SKM-1 (cell line): ENCODE data around the gene PTCSC3.

Source experiments
- DNase-seq: peaks from one replicate; lab custom pipeline; 2025; ENCODE audit not compliant: unreplicated experiment; lab: John Stamatoyannopoulos, UW

Gene PTCSC3

GRCh38 chr14:36176524-36176923 lies at the start of gene PTCSC3:
Gene PTCSC3 (minus strand): TSS chr14:36176722.
- DNase-seq = no peak

GRCh38 chr14:36226164-36226563 lies 49.6 kb upstream of the PTCSC3 start:
- DNase-seq = no peak

GRCh38 chr14:36224176-36224575 lies 47.7 kb upstream of the PTCSC3 start:
- no peak for DNase-seq

- no peak for DNase-seq
These were observed 47.0 kb upstream of the PTCSC3 start for GRCh38 chr14:36223558-36223957.

GRCh38 chr14:36222952-36223468 lies 46.5 kb upstream of the PTCSC3 start:
- no peak for DNase-seq

- no peak for DNase-seq
These were observed 45.8 kb upstream of the PTCSC3 start for GRCh38 chr14:36222337-36222736.

GRCh38 chr14:36221112-36221511 lies 44.6 kb upstream of the PTCSC3 start:
- DNase-seq = no peak

GRCh38 chr14:36217732-36218131 lies 41.2 kb upstream of the PTCSC3 start:
- DNase-seq = no peak

GRCh38 chr14:36217027-36217426 lies 40.5 kb upstream of the PTCSC3 start:
- no peak for DNase-seq

- no peak for DNase-seq
These were observed 38.7 kb upstream of the PTCSC3 start for GRCh38 chr14:36215217-36215598.

- no peak for DNase-seq
These were observed 38.1 kb upstream of the PTCSC3 start for GRCh38 chr14:36214476-36215216.

GRCh38 chr14:36212987-36213386 lies 36.5 kb upstream of the PTCSC3 start:
- no peak for DNase-seq

GRCh38 chr14:36212577-36212976 lies 36.1 kb upstream of the PTCSC3 start:
- no peak for DNase-seq

GRCh38 chr14:36208690-36209278 lies 32.3 kb upstream of the PTCSC3 start:
- no peak for DNase-seq

- DNase-seq = no peak
These were observed 31.0 kb upstream of the PTCSC3 start for GRCh38 chr14:36207500-36207899.

- DNase-seq = no peak
These were observed 28.0 kb upstream of the PTCSC3 start for GRCh38 chr14:36204461-36205073.

GRCh38 chr14:36198378-36198777 lies 21.9 kb upstream of the PTCSC3 start:
- DNase-seq = no peak

GRCh38 chr14:36194663-36195062 lies 18.1 kb upstream of the PTCSC3 start:
- no peak for DNase-seq

GRCh38 chr14:36192530-36192929 lies 16.0 kb upstream of the PTCSC3 start:
- no peak for DNase-seq

GRCh38 chr14:36183402-36183801 lies 6.9 kb upstream of the PTCSC3 start:
- no peak for DNase-seq

GRCh38 chr14:36181417-36181816 lies 4.9 kb upstream of the PTCSC3 start:
- DNase-seq = no peak

GRCh38 chr14:36177489-36177888 lies 967 bp upstream of the PTCSC3 start:
- DNase-seq = no peak
